ENCODE results near the gene MFNG.
A peak's percentile ranks its signal among the peaks of the same experiment; 100 is the strongest.

The MFNG gene

DNA sequence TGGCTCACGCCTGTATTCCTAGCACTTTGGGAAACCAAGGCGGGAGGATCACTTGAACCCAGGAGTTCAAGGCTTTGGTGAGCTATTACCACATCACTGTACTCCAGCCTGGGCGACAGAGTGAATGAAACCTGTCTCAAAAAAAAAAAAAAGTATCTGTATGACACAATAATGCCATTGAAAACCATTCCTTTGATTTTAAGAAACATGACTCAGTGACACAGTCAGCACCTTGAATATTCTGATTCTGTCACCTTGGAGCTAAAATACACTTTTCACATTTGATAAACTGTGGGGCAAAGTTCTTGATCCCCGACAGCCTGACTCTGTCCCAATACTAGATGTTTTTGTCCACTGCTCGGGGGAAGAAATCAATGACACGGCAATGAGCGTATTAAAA is 42.2 kb downstream of the MFNG start:
- DNase-seq: no peak

- DNase-seq: peak; percentile 51 to 56
Observed at GRCh38 chr22:37443086-37443485, 43.1 kb downstream of the MFNG start.

- peak; percentile 42 to 64 for DNase-seq
Observed at GRCh38 chr22:37442537-37442936, 43.6 kb downstream of the MFNG start.

DNA sequence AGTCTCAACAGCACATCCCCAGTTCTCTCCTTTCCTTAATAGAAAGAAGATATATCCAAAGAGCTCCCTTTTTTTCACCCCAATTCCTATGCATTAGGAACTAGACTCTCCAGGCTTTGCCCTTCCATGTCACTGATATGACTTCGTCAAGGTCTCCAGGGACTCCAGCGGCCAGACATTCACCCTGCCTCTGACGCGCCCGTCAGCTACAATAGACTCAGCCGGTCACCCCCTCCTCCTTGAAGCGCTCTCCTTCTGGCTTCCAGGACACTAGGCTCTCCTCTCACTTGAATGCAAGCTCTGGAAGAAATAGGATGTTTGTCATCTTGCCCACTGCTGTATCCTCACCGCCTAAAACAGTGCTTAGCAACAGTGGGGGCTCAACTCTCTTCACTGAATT is 44.0 kb downstream of the MFNG start:
- DNase-seq: no peak

GRCh38 chr22:37440875-37441274 is 45.3 kb downstream of the MFNG start:
- no peak for DNase-seq

- DNase-seq: peak in 1 of 2 experiments; percentile 16
Observed at GRCh38 chr22:37439347-37439746, 46.8 kb downstream of the MFNG start.

DNA sequence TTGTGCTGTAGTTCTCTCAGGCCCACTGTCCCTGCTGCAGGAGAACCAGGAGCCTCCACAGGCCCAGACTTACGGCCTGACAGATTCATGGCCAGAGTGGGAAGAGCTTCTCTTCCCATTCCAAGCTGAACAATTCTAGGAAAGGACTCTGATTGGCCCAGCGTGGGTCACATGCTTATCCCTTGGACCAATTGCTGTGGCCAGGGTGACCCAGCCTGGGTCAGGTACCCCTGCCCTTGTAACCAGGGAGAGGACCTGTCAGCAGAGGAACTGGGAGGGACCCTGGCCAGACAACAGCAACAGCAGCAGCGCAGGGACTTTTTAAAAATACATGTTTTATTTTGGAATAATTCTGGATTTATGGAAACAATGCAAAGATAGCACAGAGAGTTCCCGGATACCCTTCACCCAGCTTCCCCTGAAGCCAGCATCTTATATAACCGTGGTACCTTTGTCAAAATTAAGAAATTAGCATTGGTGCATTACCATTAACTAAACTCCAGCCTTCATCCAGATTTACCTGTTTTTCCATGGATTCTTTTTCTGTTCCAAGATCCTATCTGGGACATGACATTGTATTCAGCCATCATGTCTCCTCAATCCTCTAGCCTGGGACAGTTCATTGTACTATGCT is 50.1 kb downstream of the MFNG start:
- DNase-seq: no peak

DNA sequence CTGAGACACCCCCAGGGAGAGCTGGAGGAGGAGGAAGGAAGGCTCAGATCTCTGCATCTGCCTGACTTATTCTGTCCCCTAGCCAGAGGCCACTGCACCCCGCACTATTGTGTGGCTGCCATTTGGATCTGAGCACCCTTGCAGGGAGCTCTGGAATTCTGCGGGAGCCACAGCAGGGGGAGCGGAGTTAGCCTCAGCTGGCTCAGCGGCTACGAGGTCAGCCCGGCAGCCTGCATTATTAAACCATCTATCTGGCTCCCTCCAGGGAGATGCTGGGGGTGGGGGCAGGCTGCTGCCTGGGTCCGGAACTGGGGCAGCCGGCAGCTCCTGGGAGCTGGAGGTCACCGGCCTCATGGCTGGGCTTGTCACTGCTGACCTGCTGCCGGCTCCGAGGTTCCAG is 52.4 kb downstream of the MFNG start:
- no peak for DNase-seq

GRCh38 chr22:37432708-37433054 is 53.5 kb downstream of the MFNG start:
- DNase-seq: no peak

DNA sequence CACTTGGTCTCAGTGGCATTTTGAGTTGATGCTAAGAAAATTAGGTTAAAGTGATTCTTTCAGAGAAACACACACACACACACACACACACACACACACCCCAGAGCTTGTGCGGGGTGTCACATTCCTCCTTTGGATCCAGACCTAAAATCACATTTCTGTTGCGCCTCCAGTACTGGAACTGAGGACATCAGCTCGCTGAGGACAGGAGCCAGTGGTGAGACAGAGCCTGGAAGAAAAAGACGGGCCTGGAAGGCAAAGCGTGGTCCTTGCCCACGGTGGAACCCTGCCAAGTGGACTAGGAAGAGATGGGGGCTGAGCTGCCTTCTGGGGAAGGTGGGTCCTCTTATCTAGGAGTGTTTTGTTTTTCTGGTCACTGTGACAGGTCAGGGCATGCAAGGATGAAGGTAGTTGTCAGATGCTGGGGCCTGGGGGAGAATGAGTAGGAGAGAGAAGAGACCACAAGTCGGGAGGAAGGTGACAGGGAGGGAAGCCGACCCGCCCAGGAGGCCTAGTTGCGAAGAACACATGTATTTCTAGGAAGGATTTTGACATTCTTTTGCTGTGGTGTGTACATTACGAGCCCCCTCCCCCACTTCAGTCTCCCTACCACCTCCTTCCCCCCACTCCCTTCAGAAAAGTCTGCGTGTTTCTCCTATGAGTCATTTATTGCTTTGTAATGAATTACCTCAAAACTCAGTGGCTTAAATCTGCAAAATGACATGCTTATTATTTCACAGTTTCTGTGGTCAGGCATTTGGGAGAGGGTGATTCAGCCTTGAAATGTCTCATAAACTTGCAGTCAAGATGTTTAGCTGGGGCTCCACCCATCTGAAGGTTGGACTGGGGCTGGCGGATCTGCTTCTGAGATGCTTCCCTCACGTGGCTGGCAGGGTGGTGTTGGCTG is 54.1 kb downstream of the MFNG start:
- no peak for DNase-seq

DNA sequence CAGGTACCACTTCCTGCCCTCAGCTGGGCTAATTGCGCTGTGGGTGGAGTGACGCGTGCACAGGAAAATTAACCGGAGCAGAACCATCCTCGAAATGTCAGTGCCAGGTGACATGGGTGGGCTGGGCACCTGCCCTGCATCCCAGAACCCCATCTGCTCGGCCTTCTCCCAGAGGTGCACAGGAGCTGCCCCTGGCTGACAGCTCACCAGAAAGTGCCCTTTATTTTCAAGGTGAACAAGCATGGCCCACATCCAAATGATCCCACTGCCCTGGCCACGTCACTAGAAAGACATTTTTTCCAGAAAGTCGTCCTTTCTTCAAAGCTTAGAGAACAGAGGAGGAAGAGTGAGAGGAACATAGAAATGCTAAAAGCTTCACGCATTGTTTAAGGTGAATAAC is 54.8 kb downstream of the MFNG start:
- DNase-seq: no peak

GRCh38 chr22:37430941-37431340 is 55.2 kb downstream of the MFNG start:
- no peak for DNase-seq

- peak; percentile 26 to 31 for DNase-seq
Observed at GRCh38 chr22:37428649-37429586, 57.3 kb downstream of the MFNG start.

DNA sequence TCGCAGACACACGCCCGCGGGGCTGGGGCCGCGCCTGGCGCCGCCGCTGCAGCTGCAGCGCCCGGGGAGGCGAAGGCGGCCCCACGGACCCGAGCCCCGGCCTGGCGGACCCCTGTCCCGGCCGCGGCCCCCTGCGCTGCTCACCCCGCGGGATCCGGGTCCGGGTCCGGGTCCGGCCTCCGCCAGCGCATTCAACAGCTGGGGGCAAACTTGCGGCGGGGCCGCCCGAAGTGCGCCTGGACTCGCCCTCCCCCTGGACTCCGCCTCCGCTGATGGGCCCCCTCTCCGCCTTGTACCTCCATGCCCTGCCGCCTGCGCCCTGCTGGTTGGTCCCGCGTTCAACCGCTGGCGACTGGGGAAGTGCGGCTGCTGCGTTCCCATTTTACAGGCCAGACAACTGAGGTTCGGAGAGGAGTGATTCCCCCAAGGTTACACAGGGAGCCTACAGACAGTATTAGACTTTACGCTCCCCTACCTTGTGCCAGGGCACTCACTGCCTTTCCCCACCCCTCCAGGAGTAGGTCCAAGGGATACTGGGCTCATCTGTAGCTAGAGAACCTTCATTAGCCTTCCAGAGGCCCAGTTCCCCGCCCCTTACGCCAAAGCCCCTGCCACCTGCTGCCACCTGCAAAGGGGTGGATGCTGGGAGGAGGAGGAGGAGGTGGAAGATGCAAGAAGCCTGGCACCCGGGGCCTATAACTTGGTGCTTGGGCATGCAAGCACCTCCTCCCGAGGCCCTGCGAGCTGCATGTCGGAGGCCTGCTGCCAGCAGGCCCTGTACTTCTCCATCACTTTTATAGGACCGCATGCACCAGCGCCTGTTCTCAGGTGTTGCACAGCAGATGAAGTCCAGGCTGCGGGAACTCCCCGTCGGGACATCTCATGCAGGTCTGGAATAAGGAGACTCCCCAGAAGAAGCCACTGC is 58.2 kb downstream of the MFNG start:
- no peak for DNase-seq

DNA sequence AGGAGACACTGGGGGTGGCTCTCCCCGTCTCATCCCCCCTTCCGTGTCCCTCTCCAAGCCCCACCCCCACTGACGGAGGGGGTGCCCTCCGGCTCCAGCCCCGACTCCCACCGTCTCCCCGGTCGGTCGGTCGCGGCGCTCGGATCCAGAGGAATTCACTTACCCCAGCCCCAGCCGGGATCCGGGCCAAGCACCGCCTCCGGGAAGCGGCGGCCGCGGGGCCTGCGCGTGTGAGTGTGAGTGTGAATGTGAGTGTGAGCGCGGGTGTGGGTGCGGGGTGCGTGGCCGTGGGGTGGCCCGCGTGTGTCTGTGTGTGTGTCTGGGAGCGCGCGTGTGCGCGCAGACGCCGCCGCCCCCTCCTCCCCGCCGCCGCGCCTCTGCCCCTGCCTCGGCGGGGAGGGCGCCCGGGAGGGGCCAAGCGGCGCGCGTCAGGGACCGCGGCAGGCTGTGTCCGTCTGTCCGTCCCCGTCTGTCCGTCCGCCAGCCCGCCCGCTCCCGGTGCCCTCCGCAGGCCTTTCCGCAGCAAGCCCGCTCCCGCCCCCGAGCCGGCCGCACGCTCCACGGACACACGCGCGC is 59.0 kb downstream of the MFNG start, which contains the start of gene ELFN2:
Gene ELFN2, minus strand, starts transcription at position 345 of the 576 bp plus-strand sequence. CDS start 51,945 bp downstream, outside the sequence.
- no peak for DNase-seq

- DNase-seq: no peak
Observed at GRCh38 chr22:37426706-37427134, 59.5 kb downstream of the MFNG start.

DNA sequence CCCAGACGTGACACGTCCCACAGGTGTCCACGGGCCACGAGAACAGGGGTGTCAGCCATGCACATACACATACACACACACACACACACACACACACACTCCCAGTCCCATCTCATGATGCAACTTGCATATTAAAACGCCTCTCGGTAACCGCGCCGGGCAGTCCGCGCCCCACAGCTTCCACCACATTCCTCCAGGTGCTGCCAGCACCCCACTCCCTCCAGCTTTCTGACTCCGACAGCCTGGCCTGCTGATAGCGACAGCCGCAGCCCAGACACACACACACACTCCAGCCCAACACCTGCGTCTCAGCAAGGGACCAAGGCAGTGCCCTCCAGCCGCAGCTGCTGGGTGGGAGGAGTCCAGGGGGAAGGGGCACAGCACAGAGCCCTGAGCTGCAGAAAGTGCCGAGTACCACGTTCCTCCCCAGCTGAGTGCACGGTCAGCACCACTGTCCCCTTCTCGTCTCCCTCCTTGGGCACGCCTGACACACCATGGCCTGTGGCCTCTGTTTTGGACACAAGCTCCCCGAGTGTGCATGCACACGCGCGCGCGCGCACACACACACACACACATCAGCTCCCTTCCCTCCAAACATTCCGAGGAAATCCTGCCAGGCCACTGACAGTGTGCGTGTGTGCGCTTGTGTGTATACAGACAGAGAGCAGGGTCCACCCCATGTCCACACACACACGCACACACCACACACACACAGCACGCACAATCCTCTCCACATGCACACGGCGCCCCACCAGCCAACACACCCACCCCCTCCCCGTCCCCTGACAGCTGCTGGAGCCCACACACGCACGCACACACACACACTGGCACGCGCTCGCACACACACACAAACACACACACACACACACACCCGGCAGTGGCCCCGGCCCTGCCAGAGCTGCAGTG is 60.1 kb downstream of the MFNG start:
- DNase-seq: peak in 1 of 2 experiments; percentile 43

- no peak for DNase-seq
Observed at GRCh38 chr22:37425369-37425768, 60.8 kb downstream of the MFNG start.

- DNase-seq: no peak
Observed at GRCh38 chr22:37423283-37423682, 62.9 kb downstream of the MFNG start.

DNA sequence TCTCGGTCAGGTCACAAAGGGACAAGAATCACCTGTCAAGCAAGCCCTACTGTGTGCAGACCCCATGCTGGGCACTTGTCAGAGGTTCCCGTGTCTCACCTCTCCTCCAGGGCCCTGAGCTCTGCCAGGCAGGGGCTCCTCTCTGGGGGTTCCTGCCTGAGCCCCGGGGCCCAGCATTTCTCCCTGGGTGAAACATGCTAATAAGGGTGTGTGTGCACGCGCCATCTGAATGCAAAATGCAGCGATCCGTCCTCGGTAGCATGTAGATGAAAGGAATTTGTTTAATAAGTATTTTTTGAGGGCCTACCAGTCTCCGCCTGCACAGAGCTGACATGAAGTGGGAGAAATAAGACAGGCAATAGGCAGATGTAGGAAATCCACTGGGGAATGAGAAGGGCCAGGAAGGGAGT is 64.7 kb downstream of the MFNG start:
- no peak for DNase-seq

All from SHP77 (cell line).